ENCODE results near the gene DDHD1. TPM values are rescaled to one million over a fixed set of nuclear protein-coding genes. Genes with fewer than 3 reads are reported as not detected.

Gene DDHD1
- polyA plus RNA-seq, 3 donors = 1.5 to 4.7 (median 4.5) TPM

- no peak overlapping the region for H3K27ac ChIP-seq (ENCODE audit: low read depth, low read length)
- 58 to 80% (median 70%) methylated on average over 7 of the region's 7 CpGs for WGBS, 3 donors
Measured at GRCh38 chr14:53043027-53043581, 110.0 kb downstream of the DDHD1 start.

- WGBS, 3 donors = 41 to 64% (median 53%) methylated on average over 4 of the region's 4 CpGs
- H3K27ac ChIP-seq (ENCODE audit: low read depth, low read length) = no peak overlapping the region
Measured at GRCh38 chr14:53042480-53042879, 110.6 kb downstream of the DDHD1 start.

GRCh38 chr14:53041067-53041466 is 112.1 kb downstream of the DDHD1 start:
- WGBS, 3 donors = 76 to 92% (median 90%) methylated on average over 2 of the region's 2 CpGs
- H3K27ac ChIP-seq (ENCODE audit: low read depth, low read length) = no peak overlapping the region

- WGBS, 3 donors = 94 to 99% (median 95%) methylated on average over 3 of the region's 3 CpGs
- H3K27ac ChIP-seq (ENCODE audit: low read depth, low read length) = no peak overlapping the region
Measured at GRCh38 chr14:53038629-53039028, 114.5 kb downstream of the DDHD1 start.

- WGBS, 3 donors = 91 to 94% (median 92%) methylated on average over 1 of the region's 1 CpG
- no peak overlapping the region for H3K27ac ChIP-seq (ENCODE audit: low read depth, low read length)
Measured at GRCh38 chr14:53037016-53037415, 116.1 kb downstream of the DDHD1 start.

- H3K27ac ChIP-seq (ENCODE audit: low read depth, low read length) = no peak overlapping the region
- 75 to 90% (median 81%) methylated on average over 6 of the region's 6 CpGs for WGBS, 3 donors
Measured at GRCh38 chr14:53035336-53036210, 117.5 kb downstream of the DDHD1 start.

- WGBS, 3 donors = 96 to 98% (median 96%) methylated on average over 3 of the region's 3 CpGs
- H3K27ac ChIP-seq (ENCODE audit: low read depth, low read length) = no peak overlapping the region
Measured at GRCh38 chr14:53034688-53035230, 118.4 kb downstream of the DDHD1 start.

GRCh38 chr14:53034036-53034435 is 119.1 kb downstream of the DDHD1 start:
- 88 to 94% (median 91%) methylated on average over 3 of the region's 3 CpGs for WGBS, 3 donors

GRCh38 chr14:53032838-53033390 is 120.2 kb downstream of the DDHD1 start:
- H3K27ac ChIP-seq (ENCODE audit: low read depth, low read length) = no peak overlapping the region

More at GRCh38 chr14:53034036-53034435, 119.1 kb downstream of the DDHD1 start:
- no peak overlapping the region for H3K27ac ChIP-seq (ENCODE audit: low read depth, low read length)

GRCh38 chr14:53032161-53032803 is 120.8 kb downstream of the DDHD1 start:
- WGBS, 3 donors = 23 to 54% (median 43%) methylated on average over 2 of the region's 2 CpGs
- H3K27ac ChIP-seq (ENCODE audit: low read depth, low read length) = no peak overlapping the region

More at GRCh38 chr14:53032838-53033390, 120.2 kb downstream of the DDHD1 start:
- 57 to 67% (median 61%) methylated on average over 1 of the region's 1 CpG for WGBS, 3 donors

GRCh38 chr14:53027562-53027961 is 125.6 kb downstream of the DDHD1 start:
- no peak overlapping the region for H3K27ac ChIP-seq (ENCODE audit: low read depth, low read length)
- WGBS, 3 donors = 81 to 86% (median 84%) methylated on average over 3 of the region's 3 CpGs

GRCh38 chr14:53027041-53027440 is 126.1 kb downstream of the DDHD1 start:
- H3K27ac ChIP-seq (ENCODE audit: low read depth, low read length) = no peak overlapping the region
- WGBS, 3 donors = 0 to 56% (median 38%) methylated on average over 1 of the region's 1 CpG

- WGBS, 3 donors = 93 to 98% (median 96%) methylated on average over 3 of the region's 3 CpGs
- H3K27ac ChIP-seq (ENCODE audit: low read depth, low read length) = no peak overlapping the region
Measured at GRCh38 chr14:53023325-53023724, 129.8 kb downstream of the DDHD1 start.

GRCh38 chr14:53022593-53022992 is 130.5 kb downstream of the DDHD1 start:
- no peak overlapping the region for H3K27ac ChIP-seq (ENCODE audit: low read depth, low read length)
- 90 to 93% (median 92%) methylated on average over 3 of the region's 3 CpGs for WGBS, 3 donors

- H3K27ac ChIP-seq (ENCODE audit: low read depth, low read length) = no peak overlapping the region
- WGBS, 3 donors = 63 to 79% (median 78%) methylated on average over 5 of the region's 5 CpGs
Measured at GRCh38 chr14:53020193-53020932, 132.8 kb downstream of the DDHD1 start.

GRCh38 chr14:53019406-53019805 is 133.7 kb downstream of the DDHD1 start:
- no peak overlapping the region for H3K27ac ChIP-seq (ENCODE audit: low read depth, low read length)

GRCh38 chr14:53017837-53018236 is 135.3 kb downstream of the DDHD1 start:
- H3K27ac ChIP-seq (ENCODE audit: low read depth, low read length) = no peak overlapping the region
- WGBS, 3 donors = 57 to 80% (median 77%) methylated on average over 3 of the region's 3 CpGs

- H3K27ac ChIP-seq (ENCODE audit: low read depth, low read length) = no peak overlapping the region
Measured at GRCh38 chr14:53016919-53017318, 136.2 kb downstream of the DDHD1 start.

Data from adipose tissue (tissue), 3 donors.